Keratinocyte (primary cell): ENCODE results near the gene EFNA1. TPM values are rescaled to one million over a fixed set of nuclear protein-coding genes. Genes with fewer than 3 reads are reported as not detected.

Source experiments
- DNase-seq: peaks from one replicate; pipeline ENCODE4 v3.0.0-alpha.2; 2011; ENCODE audit warnings: low read depth, missing footprints, low spot score
- FAIRE-seq: peaks from 2 replicates; lab custom pipeline; 2011; peaks lifted over from hg19 to GRCh38; lab: Jason Lieb, UNC
- H2AFZ ChIP-seq: 2 replicates; pipeline ENCODE4 v1.6.0; 2012; ENCODE audit warnings: low read length, control low read depth, inconsistent platforms; ENCODE audit not compliant: control insufficient read depth
- H3K27ac ChIP-seq: 2 replicates; pipeline ENCODE4 v1.5.1; 2011; ENCODE audit warnings: low read length; ENCODE audit not compliant: control insufficient read depth, insufficient read depth
- H3K27me3 ChIP-seq: 3 replicates; pipeline ENCODE4 v1.6.0; 2011; ENCODE audit warnings: low read length; ENCODE audit not compliant: control insufficient read depth, insufficient read depth; ENCODE audit errors: extremely low read depth
- H3K36me3 ChIP-seq, 2 experiments: 2 replicates in 1 of 2; 3 replicates in 1 of 2; pipeline ENCODE4 v1.5.1; 2011; ENCODE audit warnings: low read length in 2 of 2, mild to moderate bottlenecking in 1 of 2; ENCODE audit not compliant: control insufficient read depth in 2 of 2, insufficient read depth in 2 of 2; ENCODE audit errors: extremely low read depth in 1 of 2
- H3K4me1 ChIP-seq: 3 replicates; pipeline ENCODE4 v1.5.1; 2011; ENCODE audit warnings: low read length; ENCODE audit not compliant: control insufficient read depth, insufficient read depth; ENCODE audit errors: extremely low read depth
- H3K4me2 ChIP-seq: 3 replicates; pipeline ENCODE4 v1.6.0; 2011; ENCODE audit warnings: low read depth, low read length; ENCODE audit not compliant: control insufficient read depth, insufficient read depth; ENCODE audit errors: extremely low read depth
- H3K4me3 ChIP-seq, 3 experiments: fragments of 200-600 bp in 1 of 3; sonication (generic) in 1 of 3; 2 replicates in 2 of 3; 3 replicates in 1 of 3; pipeline ENCODE4 v1.5.1; 2011 to 2016; ENCODE audit warnings: low read length in 3 of 3, mild to moderate bottlenecking in 3 of 3, control low read depth in 2 of 3, inconsistent platforms in 1 of 3, low read depth in 1 of 3, mixed read lengths in 1 of 3, mixed run types in 1 of 3, moderate library complexity in 1 of 3; ENCODE audit not compliant: control insufficient read depth in 2 of 3, insufficient read depth in 2 of 3; ENCODE audit errors: extremely low read depth in 1 of 3
- H3K79me2 ChIP-seq: 2 replicates; pipeline ENCODE4 v1.6.0; 2012; ENCODE audit warnings: low read length; ENCODE audit not compliant: control insufficient read depth, insufficient read depth
- H3K9ac ChIP-seq: 3 replicates; pipeline ENCODE4 v1.6.0; 2011; ENCODE audit warnings: low read length; ENCODE audit not compliant: control insufficient read depth, insufficient read depth; ENCODE audit errors: extremely low read depth
- H3K9me1 ChIP-seq: 3 replicates; pipeline ENCODE4 v1.6.0; 2011; ENCODE audit warnings: low read length; ENCODE audit not compliant: control insufficient read depth, insufficient read depth; ENCODE audit errors: extremely low read depth
- H3K9me3 ChIP-seq: 2 replicates; pipeline ENCODE4 v1.5.1; 2012; ENCODE audit warnings: low read depth, low read length; ENCODE audit not compliant: control insufficient read depth
- H4K20me1 ChIP-seq: 3 replicates; pipeline ENCODE4 v1.6.0; 2011; ENCODE audit warnings: low read length; ENCODE audit not compliant: control insufficient read depth, insufficient read depth; ENCODE audit errors: extremely low read depth
- CTCF ChIP-seq, 3 experiments: IDR thresholded peaks in 1 of 3; conservative IDR thresholded peaks in 1 of 3; optimal IDR thresholded peaks in 1 of 3; 2 replicates in 2 of 3; 3 replicates in 1 of 3; pipeline versions ENCODE3 to v1.5.1; 2011; ENCODE audit warnings: low read length in 3 of 3, mild to moderate bottlenecking in 3 of 3, moderate library complexity in 2 of 3, control low read depth in 1 of 3, inconsistent platforms in 1 of 3; ENCODE audit not compliant: insufficient read depth in 2 of 3; ENCODE audit errors: extremely low read depth in 1 of 3
- EZH2 ChIP-seq: IDR thresholded peaks from one replicate; pipeline ENCODE4 v1.6.1; 2012; ENCODE audit warnings: inconsistent platforms, mild to moderate bottlenecking, low read length, moderate library complexity
- dilution Hi-C: fragments of 300-500 bp; cut with MboI; formaldehyde crosslinking; loops from one replicate; pipeline ENCODE4 v1.7.0; 2020; ENCODE audit warnings: low sequenced_read_pairs; ENCODE audit not compliant: extremely low pct_ligation_motif_present
- polyA plus RNA-seq, 5 experiments: library from polyadenylated mRNA; depleted of rRNA in 3 of 5; stranded (reverse) in 3 of 5; stranded (forward) in 1 of 5; unstranded in 1 of 5; fragments of >200 nt; gene quantifications; 1 replicate in 1 of 5; 2 replicates in 3 of 5; 3 replicates in 1 of 5; pipeline versions ENCODE4 v1.2.1 to v1.2.3, GENCODE V29; 2011 to 2012; ENCODE audit warnings: missing spikeins in 2 of 5, low read depth in 1 of 5, low replicate concordance in 1 of 5
- small RNA-seq, 3 experiments: library from RNA; depleted of rRNA; stranded (forward); fragments of <200 nt; gene quantifications; one replicate each; pipeline ENCODE3, GENCODE V24; 2012; ENCODE audit warnings: low read depth in 3 of 3, low replicate concordance in 1 of 3; ENCODE audit not compliant: insufficient read length in 3 of 3

Gene EFNA1
- polyA plus RNA-seq, 1 donor (not counting 4 experiments of a cell fraction or from before 2014, with no cell fraction given): 77.5 TPM

- Histone ChIP-seq H3K4me3 (no peak overlapping the region), H3K9me1 (no peaks in the 10 kb centered on the region), H3K9ac (no peak overlapping the region), H3K27me3 (no peaks in the 10 kb centered on the region), H3K4me2 (no peak overlapping the region), H3K27ac (no peak overlapping the region), H3K79me2 (no peaks in the 10 kb centered on the region), H3K36me3 (peaks cover 0 to 3% of the 10 kb centered on the region in 2 experiments), H2AFZ (no peak overlapping the region), H4K20me1 (no peaks in the 10 kb centered on the region), H3K9me3 (no peaks in the 10 kb centered on the region), H3K4me1 (peaks cover 5% of the 10 kb centered on the region)
- TF ChIP-seq CTCF (optimal IDR thresholded peaks at IDR 0.05 in 1 of 3, IDR thresholded peaks at IDR 0.05 in 1 of 3, conservative IDR thresholded peaks at IDR 0.05 in 1 of 3; ENCODE audit: extremely low read depth in 1 of 3, insufficient read depth in 2 of 3, low read length in 3 of 3) (no peak), EZH2 (no peak)
- dilution Hi-C loops: no loop called here
- no peak for FAIRE-seq
- DNase-seq: no peak
Observed at GRCh38 chr1:155184351-155184811, 56.7 kb downstream of the EFNA1 start.

Small RNA genes lying within 50 kb of the gene (small RNA-seq; reads per million reads assigned to genes)
- 0 reads per million in 3 experiments for gene HMGN2P18
- gene RF00019: 0 reads per million in 3 experiments

Other genes with a start within 250 kb of the EFNA1 start
- 25.1 to 28.5 TPM (median 27.4 TPM) in 3 replicates for gene PMVK, start 191.2 kb upstream of the EFNA1 start, polyA plus RNA-seq
- 15.1 to 29.9 TPM (median 15.6 TPM) in 3 replicates for gene PBXIP1, start 171.8 kb upstream of the EFNA1 start, polyA plus RNA-seq
- gene PYGO2, start 166.1 kb upstream of the EFNA1 start, polyA plus RNA-seq: 15.1 to 22.3 TPM (median 15.9 TPM) in 3 replicates
- 245 to 385 TPM (median 272 TPM) in 3 replicates for gene SHC1, start 157.1 kb upstream of the EFNA1 start, polyA plus RNA-seq
- gene CKS1B, start 153.2 kb upstream of the EFNA1 start, polyA plus RNA-seq: 133 to 300 TPM (median 217 TPM) in 3 replicates
- 44.7 to 101 TPM (median 51.4 TPM) in 3 replicates for gene FLAD1, start 144.5 kb upstream of the EFNA1 start, polyA plus RNA-seq
- not detected in 3 replicates for gene LENEP, start 134.3 kb upstream of the EFNA1 start, polyA plus RNA-seq
- 15.3 to 51.8 TPM (median 20.9 TPM) in 3 replicates for gene ZBTB7B, start 125.1 kb upstream of the EFNA1 start, polyA plus RNA-seq
- 0.11 to 0.46 TPM (median 0.14 TPM) in 3 replicates for gene DCST2, start 94.1 kb upstream of the EFNA1 start, polyA plus RNA-seq
- gene DCST1, start 94.1 kb upstream of the EFNA1 start, polyA plus RNA-seq: 0.05 TPM in 1 of 3 replicates, not detected in the others
- 130 to 280 TPM (median 131 TPM) in 3 replicates for gene ADAM15, start 76.6 kb upstream of the EFNA1 start, polyA plus RNA-seq
- gene EFNA4, start 64.1 kb upstream of the EFNA1 start, polyA plus RNA-seq: 7.6 to 11.0 TPM (median 9.9 TPM) in 3 replicates
- 3.3 to 9.0 TPM (median 4.4 TPM) in 3 replicates for gene EFNA3, start 49.0 kb upstream of the EFNA1 start, polyA plus RNA-seq
- 54.5 to 72.2 TPM (median 55.6 TPM) in 3 replicates for gene SLC50A1, start 8.0 kb downstream of the EFNA1 start, polyA plus RNA-seq
- gene DPM3, start 12.7 kb downstream of the EFNA1 start, polyA plus RNA-seq: 29.3 to 54.9 TPM (median 32.3 TPM) in 3 replicates
- gene KRTCAP2, start 45.4 kb downstream of the EFNA1 start, polyA plus RNA-seq: 99.1 to 183 TPM (median 127 TPM) in 3 replicates
- gene TRIM46, start 46.0 kb downstream of the EFNA1 start, polyA plus RNA-seq: 1.6 to 4.5 TPM (median 1.7 TPM) in 3 replicates
- 14.4 to 36.0 TPM (median 16.2 TPM) in 3 replicates for gene THBS3, start 80.0 kb downstream of the EFNA1 start, polyA plus RNA-seq
- 43.4 to 69.9 TPM (median 59.5 TPM) in 3 replicates for gene MTX1, start 80.8 kb downstream of the EFNA1 start, polyA plus RNA-seq
- 8.8 to 12.6 TPM (median 9.2 TPM) in 3 replicates for gene ENTREP3, start 127.6 kb downstream of the EFNA1 start, polyA plus RNA-seq
- 72.1 to 97.0 TPM (median 91.3 TPM) in 3 replicates for gene SCAMP3, start 134.5 kb downstream of the EFNA1 start, polyA plus RNA-seq
- 42.1 to 45.3 TPM (median 43.1 TPM) in 3 replicates for gene CLK2, start 145.6 kb downstream of the EFNA1 start, polyA plus RNA-seq
- 2.9 to 4.8 TPM (median 3.0 TPM) in 3 replicates for gene HCN3, start 149.6 kb downstream of the EFNA1 start, polyA plus RNA-seq
- 0.03 to 0.04 TPM in 2 of 3 replicates, not detected in the other for gene PKLR, start 173.6 kb downstream of the EFNA1 start, polyA plus RNA-seq
- gene FDPS, start 181.0 kb downstream of the EFNA1 start, polyA plus RNA-seq: 669 to 898 TPM (median 821 TPM) in 3 replicates
- 32.4 to 40.3 TPM (median 32.8 TPM) in 3 replicates for gene RUSC1, start 193.0 kb downstream of the EFNA1 start, polyA plus RNA-seq